RWPE1 (cell line): ENCODE data around the gene SMYD3.

ENCODE experiments used
- CTCF ChIA-PET: fragments of 350-600 bp; sonication (Branson Sonifier 250); formaldehyde crosslinking; extraction: SDS; loops from one replicate; lab custom pipeline; 2021; lab: Yijun Ruan, JAX
- POLR2A ChIA-PET: fragments of 400-600 bp; formaldehyde crosslinking; extraction: SDS; loops from one replicate; lab custom pipeline; 2020; ENCODE audit warnings: antibody characterized with exemption; ENCODE audit not compliant: low non-redundant PET; lab: Yijun Ruan, JAX
- DNase-seq: peaks from one replicate; pipeline ENCODE4 v3.0.0; 2012; ENCODE audit warnings: low spot score
- H3K27ac ChIP-seq: fragments of 450-650 bp; 2 replicates; pipeline ENCODE4 v1.5.1; 2017
- CTCF ChIP-seq: fragments of 450-650 bp; conservative IDR thresholded peaks from 2 replicates; pipeline ENCODE4 v1.5.1; 2017; ENCODE audit warnings: low read depth, mild to moderate bottlenecking

SMYD3 gene

GRCh38 chr1:246384616-246385015 lies 122.5 kb downstream of the SMYD3 start:
- DNase-seq = no peak
- CTCF ChIA-PET = interaction anchor here (0.6 to 1.4 kb wide), 2 partner anchors 9 to 18 kb away, joined by 5 to 6 read pairs; no protein-coding TSS in a partner anchor
- TF ChIP-seq CTCF = no peak
- POLR2A ChIA-PET = no interaction called here
- H3K27ac ChIP-seq = no peak overlapping the region

GRCh38 chr1:246383791-246384190 lies 123.3 kb downstream of the SMYD3 start:
- peak; percentile 19 for DNase-seq
- TF ChIP-seq CTCF = no peak
- no peak overlapping the region for H3K27ac ChIP-seq
- ChIA-PET POLR2A (no interaction called here), CTCF (interaction anchor here (1.4 kb wide), 1 partner anchor 10 kb away, joined by 6 read pairs; no protein-coding TSS in a partner anchor)

- no peak overlapping the region for H3K27ac ChIP-seq
- DNase-seq = peak; percentile 10
- ChIA-PET CTCF (interaction anchor here (0.7 to 1.4 kb wide), 2 partner anchors 10 to 1384 kb away, joined by 3 to 6 read pairs; no protein-coding TSS in a partner anchor), POLR2A (no interaction called here)
- no peak for TF ChIP-seq CTCF
Measured at GRCh38 chr1:246383239-246383589, 123.9 kb downstream of the SMYD3 start.

GRCh38 chr1:246382589-246383238 lies 124.4 kb downstream of the SMYD3 start:
- no peak for DNase-seq
- CTCF ChIA-PET = interaction anchor here (0.7 kb wide), 1 partner anchor 1384 kb away, joined by 3 read pairs; no protein-coding TSS in a partner anchor
- POLR2A ChIA-PET = no interaction called here
- no peak overlapping the region for H3K27ac ChIP-seq
- TF ChIP-seq CTCF = no peak

- CTCF ChIA-PET = no interaction called here
- POLR2A ChIA-PET = no interaction called here
- no peak for DNase-seq
- no peak overlapping the region for H3K27ac ChIP-seq
- no peak for TF ChIP-seq CTCF
Measured at GRCh38 chr1:246381452-246381851, 125.6 kb downstream of the SMYD3 start.

GRCh38 chr1:246377625-246378153 lies 129.4 kb downstream of the SMYD3 start:
- H3K27ac ChIP-seq = no peak overlapping the region
- TF ChIP-seq CTCF = no peak
- DNase-seq = no peak
- ChIA-PET POLR2A (no interaction called here), CTCF (interaction anchor here (0.6 kb wide), 1 partner anchor 1499 kb away, joined by 5 read pairs; no protein-coding TSS in a partner anchor)
